GF-D8 (cell line): Measurements from ENCODE around the gene CD300C.
"Not testable (repeated sequence)": the region's sequence is repeated elsewhere in the genome, so short reads cannot be mapped to it uniquely, and the experiment has no call there.

ENCODE experiments used
- DNase-seq: peaks from one replicate; lab custom pipeline; 2025; lab: John Stamatoyannopoulos, UW

Gene CD300C

GRCh38 chr17:74531231-74531761, 14.6 kb downstream of the CD300C start, which contains the start of gene CD300LB:
TSS of gene CD300LB (minus strand) at chr17:74531475. CDS start at chr17:74531350, 125 bp downstream.
- no peak for DNase-seq

GRCh38 chr17:74530831-74531150, 15.1 kb downstream of the CD300C start:
- DNase-seq, result no peak

DNA sequence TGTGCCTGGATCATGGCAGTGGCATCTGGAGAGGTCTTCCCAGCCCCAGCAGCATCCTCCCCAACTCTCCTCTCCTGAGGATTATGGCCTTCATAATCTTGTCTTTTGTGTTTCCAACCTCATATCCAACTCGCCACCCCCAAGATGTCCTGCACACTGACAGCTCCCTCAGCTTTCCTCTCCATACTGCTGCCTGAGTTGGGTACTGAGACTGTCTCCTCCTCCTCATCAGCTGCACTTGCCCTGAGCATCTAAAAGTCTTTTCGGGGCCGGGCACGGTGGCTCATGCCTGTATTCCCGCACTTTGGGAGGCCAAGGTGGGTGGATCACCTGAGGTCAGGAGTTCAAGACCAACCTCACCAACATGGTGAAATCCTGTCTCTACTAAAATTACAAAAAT, 16.7 kb downstream of the CD300C start:
- no peak for DNase-seq

- DNase-seq, result peak; percentile 91
Measured at GRCh38 chr17:74528491-74529199, 17.3 kb downstream of the CD300C start.

DNA sequence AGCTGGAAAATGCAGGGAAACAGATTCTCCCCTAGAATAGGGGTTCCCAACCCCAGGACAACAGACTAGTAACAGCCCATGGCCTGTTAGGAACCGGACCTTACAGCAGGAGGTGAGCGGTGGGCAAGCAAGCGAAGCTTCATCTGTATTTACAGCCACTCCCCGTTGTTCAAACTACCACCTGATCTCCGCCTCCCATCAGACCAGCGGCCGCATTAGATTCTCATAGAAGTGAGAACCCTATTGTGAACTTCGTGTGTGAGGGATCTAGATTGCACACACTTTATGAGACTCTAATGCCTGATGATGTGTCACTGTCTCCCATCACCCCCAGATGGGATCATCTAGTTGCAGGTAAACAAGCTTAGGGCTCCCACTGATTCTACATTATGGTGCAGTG, 18.2 kb downstream of the CD300C start:
- DNase-seq, result no peak

DNA sequence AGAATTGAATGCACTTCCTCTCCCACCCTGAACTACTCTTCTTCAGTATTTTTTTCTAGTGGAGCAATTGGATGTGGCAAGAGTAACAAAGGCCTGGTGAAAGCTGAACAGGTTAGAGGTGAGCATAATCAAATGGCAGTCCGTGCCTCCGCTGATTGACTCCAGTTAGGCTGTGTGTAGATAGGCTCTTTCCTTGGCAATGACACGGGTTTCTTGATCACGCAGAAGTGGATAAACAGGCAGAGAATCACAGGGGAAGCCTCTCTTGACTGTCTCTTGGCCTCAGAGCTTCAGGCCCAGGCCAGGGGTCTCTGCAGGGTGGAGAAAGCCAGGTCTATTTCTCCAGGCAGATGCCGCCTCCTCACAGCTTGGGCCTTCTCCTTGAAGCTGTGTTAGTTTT, 18.8 kb downstream of the CD300C start:
- DNase-seq, result no peak

DNA sequence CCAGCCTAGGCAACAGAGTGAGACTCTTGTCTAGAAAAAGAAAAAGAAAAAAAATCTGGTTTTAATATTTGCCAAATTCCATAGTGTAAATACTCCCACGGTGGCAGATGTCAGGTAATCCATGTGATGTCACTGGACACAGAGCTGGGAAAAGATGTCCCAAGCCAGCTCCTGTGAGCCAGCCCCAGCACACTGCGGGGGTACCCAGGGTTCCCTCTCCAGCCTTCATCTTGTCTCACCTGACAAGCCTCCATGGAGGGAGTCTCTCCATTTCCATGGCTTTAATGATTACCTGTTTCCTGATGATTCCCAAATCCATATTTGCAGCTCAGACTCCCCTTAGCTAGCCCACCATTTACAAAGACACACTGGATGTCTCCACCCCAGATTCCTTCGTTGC, 19.2 kb downstream of the CD300C start:
- no peak for DNase-seq

GRCh38 chr17:74525781-74526288, 20.1 kb downstream of the CD300C start:
- no peak for DNase-seq

- no peak for DNase-seq
Measured at GRCh38 chr17:74525465-74525725, 20.5 kb downstream of the CD300C start.

DNA sequence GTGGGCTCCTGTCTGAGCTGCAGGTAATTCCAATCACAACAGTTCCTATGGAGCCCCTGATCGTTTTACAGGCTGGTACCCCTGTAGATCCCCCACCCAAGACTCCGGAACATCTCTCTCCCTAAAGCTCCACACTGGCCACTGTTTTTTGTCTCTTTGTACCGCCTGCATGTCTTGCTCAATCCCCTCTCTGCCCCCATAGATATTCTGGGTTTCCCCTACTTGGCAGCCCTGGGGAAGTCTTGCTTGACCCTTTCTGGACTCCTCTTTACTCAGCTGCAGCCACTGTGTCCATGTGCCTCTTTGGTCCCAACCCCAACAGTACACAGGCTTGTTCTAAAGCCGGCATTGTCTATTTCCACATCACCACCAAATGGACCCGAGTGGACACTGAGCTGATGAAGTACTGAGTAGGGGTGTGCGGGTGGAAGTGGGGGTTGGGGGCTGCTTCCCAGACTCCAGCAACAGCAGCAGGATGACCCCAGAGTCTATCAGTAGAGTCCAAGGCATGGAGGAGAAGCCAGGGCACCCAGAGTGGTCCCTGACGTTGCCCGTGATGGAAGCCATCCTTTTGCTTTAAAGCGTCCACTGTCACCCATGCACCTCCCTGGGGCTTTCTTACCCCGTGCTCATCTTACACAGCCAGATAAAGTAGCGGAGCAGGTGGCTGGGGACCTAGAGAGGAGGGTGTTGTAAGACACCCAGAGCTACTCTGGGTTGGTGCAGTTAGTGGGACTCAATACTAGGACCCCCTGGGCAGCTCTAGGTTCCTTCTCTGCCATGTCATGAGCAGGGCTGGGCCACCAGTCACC, 21.1 kb downstream of the CD300C start:
- DNase-seq, result no peak

DNA sequence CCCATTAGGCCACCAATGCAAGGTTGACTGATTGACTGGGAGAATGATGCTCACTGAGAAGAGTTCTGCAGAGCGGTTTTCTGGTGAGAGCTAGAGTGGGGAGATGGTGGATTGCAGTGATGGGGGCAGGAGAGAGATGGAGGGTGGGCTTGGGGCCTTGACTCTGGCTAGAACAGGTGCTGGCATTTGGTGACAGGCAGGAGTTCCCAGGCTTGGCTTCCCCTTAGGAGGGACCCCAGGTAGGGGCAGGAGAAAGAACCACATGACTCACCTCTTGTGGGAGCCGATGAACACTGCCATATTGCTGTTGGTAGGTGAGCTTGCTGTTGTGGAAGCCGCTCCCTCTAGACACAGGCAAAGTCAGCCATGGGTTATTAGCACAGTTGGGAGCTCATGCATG, 22.6 kb downstream of the CD300C start:
- no peak for DNase-seq

DNA sequence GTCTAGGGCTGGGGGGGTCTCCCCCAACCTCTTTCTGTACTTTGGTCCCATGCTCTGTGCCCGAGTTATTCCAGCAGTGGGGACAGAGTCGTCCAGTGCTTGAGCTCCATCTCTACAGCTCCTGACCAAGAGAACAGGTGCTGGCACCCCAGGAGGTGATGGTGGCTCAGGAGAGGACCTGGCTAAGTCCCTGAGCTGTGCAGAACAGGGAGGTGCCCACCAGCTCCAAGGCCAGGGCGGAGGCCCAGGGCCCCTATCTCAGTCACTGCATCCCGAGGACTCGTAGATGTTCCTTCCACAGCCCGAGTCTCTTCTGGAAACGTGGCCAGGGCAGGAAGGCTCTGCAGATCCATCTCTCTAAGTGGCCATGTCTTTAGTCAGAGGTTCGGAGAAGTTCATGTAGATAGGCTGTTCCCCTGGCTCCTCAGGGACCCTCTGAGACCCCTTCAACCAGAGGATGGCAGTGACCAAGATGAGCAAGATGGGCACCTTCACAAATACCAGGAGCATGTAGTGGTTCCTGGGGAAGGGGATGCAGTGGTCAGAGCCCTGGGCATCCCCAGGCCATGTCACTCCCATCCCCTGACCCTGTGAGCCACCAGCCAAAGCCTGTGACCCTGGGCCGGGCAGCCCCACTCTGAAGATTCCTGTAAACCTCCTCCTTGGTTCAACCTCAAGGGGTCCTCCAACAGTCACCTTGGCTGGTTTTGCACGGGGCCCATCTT, 23.4 kb downstream of the CD300C start:
- DNase-seq, result no peak

GRCh38 chr17:74521701-74522201, 24.2 kb downstream of the CD300C start:
- DNase-seq, result peak; percentile 85

DNA sequence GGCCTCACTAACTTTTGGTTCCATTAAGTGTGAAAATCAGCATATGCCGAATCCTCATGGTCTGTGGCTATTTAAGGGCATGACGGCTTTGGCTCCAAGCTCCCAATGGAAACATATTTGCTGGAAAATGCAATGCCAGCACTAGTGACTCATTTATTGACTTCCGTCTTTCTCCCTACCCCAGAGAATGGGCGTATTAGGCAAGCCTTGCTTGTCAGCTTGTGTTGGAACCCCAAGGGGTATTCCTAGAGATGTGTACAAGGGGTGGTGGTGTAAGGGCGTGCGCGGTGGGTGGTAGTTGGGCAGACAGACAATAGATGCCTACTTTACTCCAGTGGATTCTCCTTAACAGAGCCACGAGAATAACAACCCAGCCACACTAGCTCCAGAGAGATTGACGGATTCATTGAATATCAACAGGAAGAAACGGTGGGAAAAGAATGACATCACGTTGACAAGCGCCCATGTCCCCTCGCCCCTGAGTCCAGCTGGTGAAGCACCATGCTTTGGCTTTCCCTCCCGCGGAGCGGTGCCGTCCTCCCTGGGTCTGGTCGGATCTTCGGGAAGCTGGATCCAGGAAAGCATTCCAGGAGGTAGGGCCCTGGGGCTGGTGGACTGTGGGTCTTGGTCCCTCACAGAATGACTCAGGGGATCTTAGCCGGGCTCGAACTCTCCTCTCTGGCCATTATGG, 25.0 kb downstream of the CD300C start:
- no peak for DNase-seq

DNA sequence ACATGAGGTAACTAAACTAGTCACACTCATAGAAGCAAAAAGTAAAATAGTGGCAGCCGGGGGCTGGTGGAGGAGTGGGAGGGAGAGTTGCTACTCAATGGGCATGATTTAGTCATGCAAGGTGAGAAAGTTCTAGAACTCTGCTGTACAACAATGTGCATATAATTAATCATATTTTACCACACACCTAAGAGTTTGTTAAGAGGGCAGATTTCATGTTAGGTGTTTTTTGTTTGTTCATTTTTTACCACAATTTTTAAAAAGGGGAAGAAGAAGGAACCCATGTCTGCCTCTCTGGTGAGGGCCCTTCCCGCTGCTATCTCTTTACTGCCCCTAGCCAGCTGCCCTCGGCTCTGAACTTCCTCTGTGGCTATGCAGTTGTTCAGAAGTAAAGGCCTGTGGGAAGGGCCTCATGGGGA, 25.9 kb downstream of the CD300C start:
- DNase-seq, result peak; percentile 90

DNA sequence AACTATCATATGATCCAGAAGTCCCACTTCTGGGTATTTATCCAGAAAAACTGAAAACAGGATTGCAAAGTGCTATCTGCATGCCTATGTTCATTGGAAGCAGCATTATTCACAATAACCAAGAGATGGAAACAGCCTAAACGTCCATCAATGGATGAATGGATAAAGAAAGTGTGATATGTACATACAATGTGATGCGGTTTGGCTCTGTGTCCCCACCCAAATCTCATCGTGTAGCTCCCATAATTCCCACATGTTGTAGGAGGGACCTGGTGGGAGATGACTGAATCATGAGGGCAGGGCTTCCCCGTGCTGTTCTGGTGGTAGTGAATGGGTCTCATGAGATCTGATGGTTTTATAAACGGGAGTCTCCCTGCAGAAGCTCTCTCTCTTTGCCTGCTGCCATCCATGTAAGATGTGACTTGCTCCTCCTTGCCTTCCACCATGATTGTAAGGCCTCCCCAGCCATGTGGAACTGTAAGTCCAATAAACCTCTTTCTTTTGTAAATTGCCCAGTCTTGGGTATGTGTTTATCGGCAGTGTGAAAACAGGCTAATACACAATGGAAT, 27.4 kb downstream of the CD300C start:
- DNase-seq, result not testable (repeated sequence)

DNA sequence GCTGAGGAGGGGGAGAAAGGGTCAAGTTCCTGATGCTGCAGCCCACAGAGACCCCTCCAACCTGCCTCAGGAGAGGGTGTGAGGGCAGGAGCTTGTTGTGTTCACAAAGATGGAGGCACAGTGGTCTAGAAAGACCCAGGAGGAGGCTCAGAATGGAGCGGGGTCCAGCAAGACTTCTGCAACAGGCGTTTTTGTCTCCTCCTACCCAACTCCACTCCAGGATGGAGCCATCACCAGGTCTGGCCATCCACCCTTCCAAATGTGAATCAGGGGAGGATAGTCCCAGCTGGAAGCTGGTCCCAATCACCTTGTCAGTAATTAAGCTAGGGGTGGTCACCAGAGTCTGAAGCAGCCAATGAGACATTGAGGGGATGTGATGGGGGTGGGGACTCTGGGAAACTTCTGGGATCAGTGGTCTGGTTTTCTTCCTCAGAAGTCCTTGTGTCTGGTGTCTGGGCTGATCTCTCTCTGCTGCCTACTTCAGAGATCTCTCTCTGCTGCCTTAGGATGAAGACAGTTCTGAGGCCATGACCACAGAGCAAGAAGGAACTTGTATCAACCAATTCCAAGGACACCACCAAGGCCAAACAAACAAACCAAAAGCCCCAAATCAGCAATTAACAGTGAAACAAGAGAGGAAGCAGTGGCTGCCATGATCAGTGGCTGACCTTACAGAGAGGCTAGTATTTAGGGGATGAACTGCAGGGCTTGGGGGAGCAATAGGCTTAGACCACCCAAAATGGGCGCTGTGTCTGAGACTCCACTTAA, 29.2 kb downstream of the CD300C start:
- DNase-seq, result no peak

DNA sequence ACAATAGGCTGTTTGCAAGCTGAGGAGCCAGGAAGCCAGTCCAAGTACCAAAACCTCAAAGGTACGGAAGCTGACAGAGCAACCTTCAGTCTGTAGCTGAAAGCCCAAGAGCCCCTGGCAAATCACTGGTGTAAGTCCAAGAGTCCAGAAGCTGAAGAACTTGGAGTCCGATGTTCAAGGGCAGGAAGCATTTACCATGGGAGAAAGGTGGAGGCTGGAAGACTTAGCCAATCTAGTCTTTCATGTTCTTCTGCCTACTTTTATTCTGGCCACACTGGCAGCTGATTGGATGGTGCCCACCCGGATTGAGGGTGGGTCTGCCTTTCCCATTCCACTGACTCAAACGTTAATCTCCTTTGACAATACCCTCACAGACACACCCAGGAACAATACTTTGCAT, 30.0 kb downstream of the CD300C start:
- no peak for DNase-seq

- DNase-seq, result peak; percentile 77
Measured at GRCh38 chr17:74514632-74515334, 31.1 kb downstream of the CD300C start.

DNA sequence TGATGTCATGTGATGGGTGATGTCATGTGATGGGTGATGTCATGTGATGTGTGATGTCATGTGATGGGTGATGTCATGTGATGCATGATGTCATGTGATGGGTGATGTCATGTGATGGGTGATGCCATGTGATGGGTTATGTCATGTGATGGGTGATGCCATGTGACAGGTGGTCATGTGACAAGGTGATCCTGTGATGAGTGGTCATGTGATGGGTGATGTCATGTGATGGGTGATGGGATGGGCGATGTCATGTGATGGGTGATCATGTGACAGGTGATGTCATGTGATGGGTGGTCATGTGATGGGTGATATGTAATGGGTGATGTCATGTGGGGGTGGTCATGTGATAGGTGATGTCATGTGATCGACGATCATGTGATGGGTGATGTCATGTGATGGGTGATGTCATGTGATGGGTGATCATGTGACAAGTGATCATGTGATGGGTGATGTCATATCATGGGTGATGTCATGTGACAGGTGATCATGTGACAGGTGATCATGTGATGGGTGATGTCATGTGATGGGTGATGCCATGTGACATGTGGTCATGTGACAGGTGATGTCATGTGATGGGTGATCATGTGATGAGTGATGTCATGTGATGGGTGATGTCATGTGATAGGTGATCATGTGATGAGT, 31.8 kb downstream of the CD300C start:
- peak; percentile 82 for DNase-seq
